T-cell (primary cell): ENCODE measurements around the gene TNFSF18. TPM values are rescaled to one million over a fixed set of nuclear protein-coding genes. Genes with fewer than 3 reads are reported as not detected.
A peak's percentile ranks its signal among the peaks of the same experiment; 100 is the strongest.

Experiments used
- ATAC-seq, 4 experiments: fragments of 200-7000 bp in 3 of 4; fragments of 150-1000 bp in 1 of 4; cut with Tn5 transposase; replicated peaks in 1 of 4; 1 replicate in 3 of 4; 2 replicates in 1 of 4; pipeline ENCODE4 v1.10.0; 2021; ENCODE audit warnings: moderate library complexity in 3 of 4, mild to moderate bottlenecking in 2 of 4, moderate number of reproducible peaks in 1 of 4
- CTCF ChIA-PET, 2 donors: fragments of 300-600 bp; sonication (Branson Sonifier 250); formaldehyde crosslinking; loops; one replicate each; lab custom pipeline; 2022; ENCODE audit warnings: antibody characterized with exemption in 2 of 2; lab: Charles Lee
- POLR2A ChIA-PET, 2 donors: fragments of 300-600 bp; sonication (Branson Sonifier 250); formaldehyde crosslinking; loops; one replicate each; lab custom pipeline; 2022; ENCODE audit warnings: antibody characterized with exemption in 2 of 2; lab: Charles Lee
- DNase-seq, 35 experiments: peaks; one replicate each; pipeline versions ENCODE4 v3.0.0 to v3.0.0-alpha.2; 2013 to 2023
- H3K27ac ChIP-seq: one replicate; pipeline ENCODE4 v1.5.1; 2013; ENCODE audit warnings: low read length
- H3K27me3 ChIP-seq, 2 experiments: replicated peaks in 1 of 2; 1 replicate in 1 of 2; 2 replicates in 1 of 2; pipeline versions ENCODE4 v1.6.1 to v1.7.0; 2013; ENCODE audit warnings: low read length in 1 of 2, mixed read lengths in 1 of 2; ENCODE audit not compliant: control insufficient read depth in 2 of 2, insufficient read depth in 2 of 2; ENCODE audit errors: extremely low read depth in 1 of 2
- H3K36me3 ChIP-seq, 2 donors: 1 replicate in 1 of 2; 2 replicates in 1 of 2; pipeline versions ENCODE4 v1.6.1 to v1.7.0; 2013; ENCODE audit warnings: low read length in 1 of 2; ENCODE audit not compliant: control insufficient read depth in 2 of 2, insufficient read depth in 1 of 2; ENCODE audit errors: extremely low read depth in 1 of 2
- H3K4me1 ChIP-seq, 2 experiments: 1 replicate in 1 of 2; 2 replicates in 1 of 2; pipeline versions ENCODE4 v1.6.1 to v1.7.0; 2013; ENCODE audit warnings: low read length in 2 of 2, mixed read lengths in 1 of 2; ENCODE audit not compliant: insufficient read depth in 2 of 2, control insufficient read depth in 1 of 2; ENCODE audit errors: extremely low read depth in 1 of 2
- H3K4me3 ChIP-seq, 2 donors: 1 replicate in 1 of 2; 2 replicates in 1 of 2; pipeline versions ENCODE4 v1.5.1 to v1.7.0; 2013; ENCODE audit warnings: mild to moderate bottlenecking in 2 of 2, low read length in 1 of 2, moderate library complexity in 1 of 2; ENCODE audit not compliant: control insufficient read depth in 1 of 2; ENCODE audit errors: extremely low read depth in 1 of 2
- H3K9me3 ChIP-seq: 2 replicates; pipeline ENCODE4 v1.7.0; 2013
- H3K27ac Mint-ChIP-seq, 2 donors: one replicate each; pipeline ENCODE4 v1.8.0; 2020 to 2021; ENCODE audit warnings: mild to moderate bottlenecking in 2 of 2, mixed read lengths in 2 of 2
- H3K27me3 Mint-ChIP-seq, 2 donors: one replicate each; pipeline ENCODE4 v1.8.0; 2021 to 2022; ENCODE audit warnings: mixed read lengths in 2 of 2
- H3K36me3 Mint-ChIP-seq: one replicate; pipeline ENCODE4 v1.8.0; 2021; ENCODE audit warnings: mixed read lengths
- H3K4me1 Mint-ChIP-seq, 3 donors: one replicate each; pipeline ENCODE4 v1.8.0; 2020 to 2022; ENCODE audit warnings: mixed read lengths in 3 of 3, mild to moderate bottlenecking in 1 of 3
- H3K4me3 Mint-ChIP-seq, 3 donors: one replicate each; pipeline ENCODE4 v1.8.0; 2020 to 2022; ENCODE audit warnings: mild to moderate bottlenecking in 3 of 3, mixed read lengths in 3 of 3, moderate library complexity in 3 of 3
- H3K9me3 Mint-ChIP-seq, 3 donors: one replicate each; pipeline ENCODE4 v1.8.0; 2020 to 2022; ENCODE audit warnings: mixed read lengths in 3 of 3
- WGBS: methylation state at CpG from one replicate; pipeline ENCODE4 v1.1.5; 2013; ENCODE audit warnings: missing lambda C conversion rate; ENCODE audit not compliant: insufficient coverage; 5-methylcytosine and 5-hydroxymethylcytosine counted together
- total RNA-seq, 35 experiments: library from RNA in 6 of 35; stranded (reverse) in 6 of 35; fragments of 120-200 nt in 1 of 35; gene quantifications; one replicate each; pipeline versions ENCODE4 v1.2.1 to v1.2.4 and lab custom pipeline; 2013 to 2026

The TNFSF18 gene, protein sequence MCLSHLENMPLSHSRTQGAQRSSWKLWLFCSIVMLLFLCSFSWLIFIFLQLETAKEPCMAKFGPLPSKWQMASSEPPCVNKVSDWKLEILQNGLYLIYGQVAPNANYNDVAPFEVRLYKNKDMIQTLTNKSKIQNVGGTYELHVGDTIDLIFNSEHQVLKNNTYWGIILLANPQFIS
- not detected for total RNA-seq
- not detected for total RNA-seq (2013)
- 0 to 0.31 (median 0) reads per million in 29 experiments for total RNA-seq (lab: John Stamatoyannopoulos, UW)

DNA sequence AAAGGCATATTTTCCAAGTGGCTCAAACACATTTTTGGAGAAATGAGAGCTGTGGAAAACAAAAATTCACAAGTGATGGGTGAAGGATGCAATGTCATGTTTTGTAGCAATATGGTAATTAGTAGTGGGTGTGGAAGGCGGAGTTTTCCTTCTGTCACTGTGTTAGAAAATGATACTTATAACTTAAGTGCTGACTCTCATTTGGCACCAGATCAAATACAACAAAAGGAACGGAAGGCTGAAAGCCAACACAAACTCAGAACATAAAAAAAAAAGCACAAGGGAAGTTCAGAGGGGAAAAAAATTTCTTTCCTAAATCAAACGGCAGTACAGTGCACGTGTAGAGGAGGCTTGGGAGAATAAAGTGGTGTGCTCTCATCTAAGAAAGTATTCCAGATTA is at the start of gene TNFSF18:
TSS of gene TNFSF18 (minus strand) at position 77 of the 400 bp plus-strand sequence. CDS start at position 32, 45 bp downstream.
- H3K9me3 ChIP-seq, result no peaks in the 10 kb centered on the region
- H3K4me3 Mint-ChIP-seq, result no peak within 1 kb of the TSS
- H3K4me1 ChIP-seq, result no peaks in the 10 kb centered on the region
- no CpG with 5 or more reads among the region's 4 CpGs for WGBS
- H3K9me3 Mint-ChIP-seq, result no peaks in the 10 kb centered on the region
- H3K36me3 Mint-ChIP-seq, result no peaks in the 10 kb centered on the region
- H3K27ac Mint-ChIP-seq, result peak within 1 kb of the TSS in 1 of 2 donors; percentile 30
- H3K27me3 Mint-ChIP-seq, result no peaks in the 10 kb centered on the region
- H3K4me1 Mint-ChIP-seq, result peaks cover 5 to 9% (median 6%) of the 10 kb centered on the region in 3 donors
- H3K27me3 ChIP-seq, result no peaks in the 10 kb centered on the region
- ChIA-PET POLR2A (no interaction called here), CTCF (interaction anchor here (0.6 to 0.7 kb wide), 3 partner anchors 11 to 932 kb away, joined by 3 to 4 read pairs (median 4); no protein-coding TSS in a partner anchor)
- H3K4me3 ChIP-seq, result no peak within 1 kb of the TSS
- no peaks in the 10 kb centered on the region for H3K36me3 ChIP-seq
- ATAC-seq (no peak), DNase-seq (no peak)
- no peak within 1 kb of the TSS for H3K27ac ChIP-seq

- Mint-ChIP-seq H3K27ac (no peak overlapping the region), H3K36me3 (no peaks in the 10 kb centered on the region), H3K4me3 (no peak overlapping the region), H3K4me1 (no peaks in the 10 kb centered on the region), H3K9me3 (peaks cover under 1 to 16% (median 7%) of the 10 kb centered on the region in 3 donors), H3K27me3 (no peaks in the 10 kb centered on the region)
- CTCF ChIA-PET, result no interaction called here
- POLR2A ChIA-PET, result interaction anchor here in 1 of 2 donors (0.6 kb wide), 1 partner anchor 438 kb away, joined by 7 read pairs; no protein-coding TSS in a partner anchor
- Histone ChIP-seq H3K36me3 (no peaks in the 10 kb centered on the region), H3K27me3 (no peaks in the 10 kb centered on the region), H3K27ac (no peak overlapping the region), H3K4me3 (no peak overlapping the region), H3K4me1 (no peaks in the 10 kb centered on the region), H3K9me3 (no peaks in the 10 kb centered on the region)
- ATAC-seq (no peak), DNase-seq (no peak)
- 80% methylated on average over 1 of the region's 2 CpGs for WGBS
Observed at GRCh38 chr1:173099166-173099565, 48.4 kb upstream of the TNFSF18 start.

DNA sequence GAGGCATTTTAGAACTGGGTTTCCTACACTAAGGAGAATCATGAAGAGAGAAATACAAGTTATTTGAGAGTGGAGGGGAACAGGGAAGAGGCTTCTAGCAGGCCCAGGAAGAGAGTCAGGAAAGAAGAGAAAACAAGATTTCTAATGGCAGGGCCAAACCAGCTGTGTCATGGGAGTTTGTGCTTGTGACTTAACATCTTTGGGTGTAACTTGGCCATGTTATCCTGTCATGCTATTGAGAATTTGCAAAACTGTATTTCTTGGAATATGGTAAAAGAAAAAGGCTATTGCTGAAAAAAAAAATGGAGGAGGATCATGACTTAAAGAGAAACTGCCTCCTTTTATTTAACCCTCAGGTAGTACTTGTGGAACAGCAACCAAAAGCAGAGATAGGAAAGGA is 47.4 kb upstream of the TNFSF18 start:
- Histone ChIP-seq H3K27me3 (no peaks in the 10 kb centered on the region), H3K4me1 (no peaks in the 10 kb centered on the region), H3K4me3 (no peak overlapping the region), H3K9me3 (no peaks in the 10 kb centered on the region), H3K27ac (no peak overlapping the region), H3K36me3 (no peaks in the 10 kb centered on the region)
- Mint-ChIP-seq H3K27ac (no peak overlapping the region), H3K9me3 (peaks cover 0 to 13% (median 4%) of the 10 kb centered on the region in 3 donors), H3K36me3 (no peaks in the 10 kb centered on the region), H3K27me3 (no peaks in the 10 kb centered on the region), H3K4me3 (no peak overlapping the region), H3K4me1 (no peaks in the 10 kb centered on the region)
- POLR2A ChIA-PET, result no interaction called here
- ATAC-seq, result no peak
- no peak for DNase-seq
- CTCF ChIA-PET, result no interaction called here

DNA sequence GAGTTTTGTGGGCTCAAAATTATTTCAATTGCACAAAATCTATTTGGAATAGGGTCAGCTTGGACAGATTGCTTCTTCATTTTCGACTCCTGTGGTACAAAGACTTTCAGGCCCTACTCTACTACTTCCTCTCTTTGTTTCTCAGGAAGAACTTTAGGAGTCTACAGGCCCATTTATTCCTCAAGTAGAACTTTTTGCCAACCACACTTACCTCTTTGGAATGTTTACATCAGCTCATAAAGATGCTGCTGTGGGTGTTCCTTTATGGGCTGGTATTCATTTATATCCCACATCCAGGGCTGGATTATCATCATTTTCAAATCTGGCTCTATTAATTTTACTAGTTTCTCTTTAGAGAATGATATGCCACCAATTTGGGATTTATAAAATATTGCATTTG is 46.3 kb upstream of the TNFSF18 start:
- Histone ChIP-seq H3K4me1 (no peaks in the 10 kb centered on the region), H3K27ac (no peak overlapping the region), H3K9me3 (no peaks in the 10 kb centered on the region), H3K27me3 (no peaks in the 10 kb centered on the region), H3K36me3 (no peaks in the 10 kb centered on the region), H3K4me3 (no peak overlapping the region)
- CTCF ChIA-PET, result no interaction called here
- H3K27ac Mint-ChIP-seq, result no peak overlapping the region
- POLR2A ChIA-PET, result no interaction called here
- H3K36me3 Mint-ChIP-seq, result no peaks in the 10 kb centered on the region
- H3K4me1 Mint-ChIP-seq, result no peaks in the 10 kb centered on the region
- peaks cover 0 to 2% (median 0%) of the 10 kb centered on the region in 3 donors for H3K9me3 Mint-ChIP-seq
- no peak overlapping the region for H3K4me3 Mint-ChIP-seq
- H3K27me3 Mint-ChIP-seq, result no peaks in the 10 kb centered on the region
- no peak for ATAC-seq
- DNase-seq, result no peak
- no CpG with 5 or more reads among the region's 1 CpG for WGBS

DNA sequence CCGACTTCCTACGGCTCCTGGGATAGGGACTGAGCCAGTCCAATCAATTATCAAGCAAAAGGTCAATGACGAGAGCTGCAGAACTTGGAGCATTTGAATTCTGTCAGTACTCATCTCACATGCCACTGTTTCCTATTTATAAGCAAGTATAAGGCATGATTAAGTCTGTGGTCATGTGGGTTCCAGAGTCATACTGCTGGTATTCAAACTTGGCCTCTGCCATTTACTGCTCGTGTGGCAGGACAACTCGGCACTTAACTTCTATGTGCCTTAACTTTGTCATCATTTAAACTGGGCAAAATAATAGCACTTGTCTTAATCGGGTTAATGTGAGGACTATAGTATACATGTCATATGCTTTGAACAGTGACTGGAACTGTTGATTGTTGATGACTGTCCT is 44.9 kb upstream of the TNFSF18 start:
- no peak for DNase-seq
- Histone ChIP-seq H3K36me3 (no peaks in the 10 kb centered on the region), H3K27ac (no peak overlapping the region), H3K4me3 (no peak overlapping the region), H3K4me1 (no peaks in the 10 kb centered on the region), H3K9me3 (no peaks in the 10 kb centered on the region), H3K27me3 (no peaks in the 10 kb centered on the region)
- Mint-ChIP-seq H3K27ac (no peak overlapping the region), H3K27me3 (peaks cover 0 to 4% of the 10 kb centered on the region in 2 donors), H3K9me3 (no peaks in the 10 kb centered on the region), H3K36me3 (no peaks in the 10 kb centered on the region), H3K4me1 (no peaks in the 10 kb centered on the region), H3K4me3 (no peak overlapping the region)
- no peak for ATAC-seq
- ChIA-PET CTCF (no interaction called here), POLR2A (no interaction called here)
- no CpG with 5 or more reads among the region's 6 CpGs for WGBS

DNA sequence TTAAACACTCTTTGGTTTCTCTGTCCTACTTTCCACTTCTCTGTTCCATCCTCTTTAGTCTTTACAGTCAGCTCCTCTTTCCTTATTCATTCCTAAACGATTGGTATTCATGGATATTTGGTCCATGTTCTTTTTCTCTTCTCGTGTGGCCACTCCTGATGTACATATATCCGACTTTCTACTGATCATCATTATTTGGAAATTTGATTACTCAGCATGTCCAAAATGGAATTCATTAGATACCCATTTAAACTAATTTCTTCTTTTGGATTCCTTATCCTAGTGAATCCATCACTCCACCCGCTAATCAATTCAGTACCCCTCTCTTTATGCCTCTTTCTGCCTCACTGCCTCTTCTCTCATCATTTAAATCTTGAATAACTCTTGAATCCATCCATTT is 43.8 kb upstream of the TNFSF18 start:
- Histone ChIP-seq H3K9me3 (no peaks in the 10 kb centered on the region), H3K36me3 (no peaks in the 10 kb centered on the region), H3K4me3 (no peak overlapping the region), H3K27me3 (no peaks in the 10 kb centered on the region), H3K27ac (no peak overlapping the region), H3K4me1 (no peaks in the 10 kb centered on the region)
- no peak for DNase-seq
- H3K36me3 Mint-ChIP-seq, result no peaks in the 10 kb centered on the region
- no peak for ATAC-seq
- H3K9me3 Mint-ChIP-seq, result no peaks in the 10 kb centered on the region
- no peak overlapping the region for H3K4me3 Mint-ChIP-seq
- CTCF ChIA-PET, result no interaction called here
- H3K4me1 Mint-ChIP-seq, result no peaks in the 10 kb centered on the region
- POLR2A ChIA-PET, result no interaction called here
- H3K27ac Mint-ChIP-seq, result no peak overlapping the region
- WGBS, result 83% methylated on average over 4 of the region's 4 CpGs
- peaks cover 0 to 4% of the 10 kb centered on the region in 2 donors for H3K27me3 Mint-ChIP-seq
